ENCODE data around the gene PCBP3.

The PCBP3 gene

DNA sequence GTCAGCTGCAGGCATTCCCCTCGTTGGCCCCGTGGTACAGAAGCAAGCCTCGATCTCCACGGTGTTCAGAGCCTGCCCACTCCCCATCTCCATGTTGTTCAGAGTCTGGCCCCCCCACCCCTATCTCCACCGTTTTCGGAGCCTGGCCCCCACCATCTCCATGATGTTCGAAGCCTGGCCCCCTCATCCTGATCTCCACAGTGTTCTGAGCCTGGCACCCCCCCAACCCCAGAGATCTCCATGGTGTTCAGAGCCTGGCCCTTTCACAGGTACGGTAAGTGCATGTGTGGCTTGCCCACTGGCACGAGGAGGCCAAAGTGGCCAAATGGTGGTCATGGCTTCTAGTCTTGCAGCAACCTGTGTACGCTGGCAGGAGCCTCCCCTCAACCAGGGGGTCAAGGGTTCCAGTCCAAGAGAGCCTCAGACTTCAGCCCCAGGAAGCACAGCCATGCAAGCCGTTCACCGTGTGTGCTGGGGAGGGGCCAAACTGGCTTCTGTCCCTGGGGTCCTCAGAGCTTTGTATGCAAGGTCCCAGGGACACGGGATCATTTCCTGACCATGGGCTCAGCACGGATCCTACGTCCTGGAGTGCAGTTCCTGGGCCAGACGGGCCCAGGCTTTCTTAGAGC lies 13.3 kb upstream of the PCBP3 start:
- H3K9ac ChIP-seq (ENCODE audit: low read length), result no peak overlapping the region
- no peak overlapping the region for H3K4me2 ChIP-seq (ENCODE audit: low read depth, low read length, poor library complexity, severe bottlenecking)
- H3K4me3 ChIP-seq (ENCODE audit: insufficient read depth, low read length, poor library complexity, severe bottlenecking), result no peak overlapping the region
- 0 out of 2 replicates have a peak, but pooled peaks cover 4% of the 10 kb centered on the region for H3F3A ChIP-seq (ENCODE audit: insufficient read depth)
- H3K27ac ChIP-seq (ENCODE audit: low read depth, low read length), result no peak overlapping the region
- H3K36me3 ChIP-seq (ENCODE audit: low read length), result no peaks in the 10 kb centered on the region
- no peak overlapping the region for H2AFZ ChIP-seq (ENCODE audit: low read depth, low read length, severe bottlenecking)
- no peaks in the 10 kb centered on the region for H3K9me2 ChIP-seq (replicated peaks; ENCODE audit: insufficient read depth, low read length)
- TF ChIP-seq, protein P1, sequence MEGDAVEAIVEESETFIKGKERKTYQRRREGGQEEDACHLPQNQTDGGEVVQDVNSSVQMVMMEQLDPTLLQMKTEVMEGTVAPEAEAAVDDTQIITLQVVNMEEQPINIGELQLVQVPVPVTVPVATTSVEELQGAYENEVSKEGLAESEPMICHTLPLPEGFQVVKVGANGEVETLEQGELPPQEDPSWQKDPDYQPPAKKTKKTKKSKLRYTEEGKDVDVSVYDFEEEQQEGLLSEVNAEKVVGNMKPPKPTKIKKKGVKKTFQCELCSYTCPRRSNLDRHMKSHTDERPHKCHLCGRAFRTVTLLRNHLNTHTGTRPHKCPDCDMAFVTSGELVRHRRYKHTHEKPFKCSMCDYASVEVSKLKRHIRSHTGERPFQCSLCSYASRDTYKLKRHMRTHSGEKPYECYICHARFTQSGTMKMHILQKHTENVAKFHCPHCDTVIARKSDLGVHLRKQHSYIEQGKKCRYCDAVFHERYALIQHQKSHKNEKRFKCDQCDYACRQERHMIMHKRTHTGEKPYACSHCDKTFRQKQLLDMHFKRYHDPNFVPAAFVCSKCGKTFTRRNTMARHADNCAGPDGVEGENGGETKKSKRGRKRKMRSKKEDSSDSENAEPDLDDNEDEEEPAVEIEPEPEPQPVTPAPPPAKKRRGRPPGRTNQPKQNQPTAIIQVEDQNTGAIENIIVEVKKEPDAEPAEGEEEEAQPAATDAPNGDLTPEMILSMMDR (IDR thresholded peaks at IDR 0.05; ENCODE audit: insufficient read depth, low read length, poor library complexity, severe bottlenecking), result no peak
- no peak for TF ChIP-seq EZH2phosphoT487 (conservative IDR thresholded peaks at IDR 0.05; ENCODE audit: low read length)
- no peaks in the 10 kb centered on the region for H3K79me2 ChIP-seq (ENCODE audit: insufficient read depth, low read length)
- H4K20me1 ChIP-seq (ENCODE audit: low read depth, low read length), result no peaks in the 10 kb centered on the region
- H3K9me3 ChIP-seq (ENCODE audit: insufficient read depth, low read length), result no peaks in the 10 kb centered on the region
- no peaks in the 10 kb centered on the region for H3K27me3 ChIP-seq (ENCODE audit: low read length)

DNA sequence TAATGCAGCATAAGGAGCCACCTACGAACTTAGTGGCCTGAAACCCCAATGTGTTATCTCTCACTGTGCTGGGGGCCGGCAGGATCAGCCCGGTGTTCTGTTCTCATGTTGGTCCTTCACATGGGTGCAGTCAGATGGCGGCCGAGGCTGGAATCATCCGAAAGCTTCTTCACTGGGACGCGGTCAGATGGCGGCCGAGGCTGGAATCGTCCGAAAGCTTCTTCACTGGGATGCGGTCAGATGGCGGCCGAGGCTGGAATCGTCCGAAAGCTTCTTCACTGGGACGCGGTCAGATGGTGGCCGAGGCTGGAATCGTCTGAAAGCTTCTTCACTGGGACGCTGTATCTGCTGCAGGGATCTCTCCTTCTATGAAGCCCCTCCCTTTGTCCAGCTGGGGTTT lies 12.6 kb upstream of the PCBP3 start:
- no peaks in the 10 kb centered on the region for H4K20me1 ChIP-seq (ENCODE audit: low read depth, low read length)
- H3K9ac ChIP-seq (ENCODE audit: low read length), result no peak overlapping the region
- no peaks in the 10 kb centered on the region for H3K36me3 ChIP-seq (ENCODE audit: low read length)
- H3K4me3 ChIP-seq (ENCODE audit: insufficient read depth, low read length, poor library complexity, severe bottlenecking), result no peak overlapping the region
- H3K79me2 ChIP-seq (ENCODE audit: insufficient read depth, low read length), result no peaks in the 10 kb centered on the region
- H2AFZ ChIP-seq (ENCODE audit: low read depth, low read length, severe bottlenecking), result no peak overlapping the region
- 0 out of 2 replicates have a peak, but pooled peaks cover 4% of the 10 kb centered on the region for H3F3A ChIP-seq (ENCODE audit: insufficient read depth)
- TF ChIP-seq, protein P1 (IDR thresholded peaks at IDR 0.05; ENCODE audit: insufficient read depth, low read length, poor library complexity, severe bottlenecking), result no peak
- no peak for TF ChIP-seq EZH2phosphoT487 (conservative IDR thresholded peaks at IDR 0.05; ENCODE audit: low read length)
- no peak overlapping the region for H3K27ac ChIP-seq (ENCODE audit: low read depth, low read length)
- no peaks in the 10 kb centered on the region for H3K27me3 ChIP-seq (ENCODE audit: low read length)
- no peak overlapping the region for H3K4me2 ChIP-seq (ENCODE audit: low read depth, low read length, poor library complexity, severe bottlenecking)
- no peaks in the 10 kb centered on the region for H3K9me3 ChIP-seq (ENCODE audit: insufficient read depth, low read length)
- H3K9me2 ChIP-seq (replicated peaks; ENCODE audit: insufficient read depth, low read length), result no peaks in the 10 kb centered on the region

- peak overlapping the region; percentile 19 for H3K4me2 ChIP-seq (ENCODE audit: low read depth, low read length, poor library complexity, severe bottlenecking)
- H3K79me2 ChIP-seq (ENCODE audit: insufficient read depth, low read length), result no peaks in the 10 kb centered on the region
- no peaks in the 10 kb centered on the region for H3K36me3 ChIP-seq (ENCODE audit: low read length)
- TF ChIP-seq EZH2phosphoT487 (conservative IDR thresholded peaks at IDR 0.05; ENCODE audit: low read length), result no peak
- TF ChIP-seq, protein P1 (IDR thresholded peaks at IDR 0.05; ENCODE audit: insufficient read depth, low read length, poor library complexity, severe bottlenecking), result no peak
- H2AFZ ChIP-seq (ENCODE audit: low read depth, low read length, severe bottlenecking), result no peak overlapping the region
- no peaks in the 10 kb centered on the region for H4K20me1 ChIP-seq (ENCODE audit: low read depth, low read length)
- H3K27me3 ChIP-seq (ENCODE audit: low read length), result no peaks in the 10 kb centered on the region
- H3K9me2 ChIP-seq (replicated peaks; ENCODE audit: insufficient read depth, low read length), result no peaks in the 10 kb centered on the region
- no peak overlapping the region for H3K4me3 ChIP-seq (ENCODE audit: insufficient read depth, low read length, poor library complexity, severe bottlenecking)
- H3K9me3 ChIP-seq (ENCODE audit: insufficient read depth, low read length), result no peaks in the 10 kb centered on the region
- peak overlapping the region; percentile 94 for H3K27ac ChIP-seq (ENCODE audit: low read depth, low read length)
- H3K9ac ChIP-seq (ENCODE audit: low read length), result peak overlapping the region; percentile 29
- H3F3A ChIP-seq (ENCODE audit: insufficient read depth), result 0 out of 2 replicates have a peak, but pooled peaks cover 4% of the 10 kb centered on the region
Measured at GRCh38 chr21:45631540-45631939, 12.0 kb upstream of the PCBP3 start.

Measured in SU-DHL-6 (cell line).